Stomach (tissue), 4 donors: ENCODE data around the gene TSPYL6.

ENCODE experiments used
- CTCF ChIP-seq, 7 experiments: fragments of 450-650 bp in 4 of 7; fragments of 200-600 bp in 3 of 7; sonication (generic) in 3 of 7; IDR thresholded peaks; one replicate each; pipeline ENCODE4 v1.5.1; 2016 to 2019; ENCODE audit warnings: antibody characterized with exemption in 7 of 7, control low read depth in 2 of 7, mild to moderate bottlenecking in 1 of 7
- EP300 ChIP-seq: sonication (generic); formaldehyde crosslinking; IDR thresholded peaks from one replicate; pipeline ENCODE4 v1.6.1; 2017; ENCODE audit warnings: antibody characterized with exemption
- POLR2A ChIP-seq, 4 donors: fragments of 450-650 bp; IDR thresholded peaks; one replicate each; pipeline ENCODE4 v1.6.1; 2016; ENCODE audit warnings: antibody characterized with exemption in 4 of 4, control low read depth in 2 of 4, mild to moderate bottlenecking in 1 of 4, moderate library complexity in 1 of 4

GRCh38 chr2:54262015-54262765 is 6.2 kb upstream of the TSPYL6 start:
- TF ChIP-seq CTCF (IDR thresholded peaks at IDR 0.05) (no peak), EP300 (no peak), POLR2A (IDR thresholded peaks at IDR 0.05) (no peak)
